Esophagus squamous epithelium (tissue), 4 donors: ENCODE measurements around the gene RPS15.

Experiments used
- POLR2A ChIP-seq, 4 donors: fragments of 450-650 bp; IDR thresholded peaks; one replicate each; pipeline ENCODE4 v1.6.1; 2017; ENCODE audit warnings: antibody characterized with exemption in 4 of 4, mild to moderate bottlenecking in 4 of 4, moderate library complexity in 3 of 4
- TF ChIP-seq, protein P1 (sequence below), 6 experiments: fragments of 450-650 bp in 4 of 6; fragments of 200-600 bp in 2 of 6; sonication (generic) in 2 of 6; IDR thresholded peaks; one replicate each; pipeline ENCODE4 v1.5.1; 2016 to 2019; ENCODE audit warnings: antibody characterized with exemption in 6 of 6, mild to moderate bottlenecking in 4 of 6, moderate library complexity in 4 of 6

DNA sequence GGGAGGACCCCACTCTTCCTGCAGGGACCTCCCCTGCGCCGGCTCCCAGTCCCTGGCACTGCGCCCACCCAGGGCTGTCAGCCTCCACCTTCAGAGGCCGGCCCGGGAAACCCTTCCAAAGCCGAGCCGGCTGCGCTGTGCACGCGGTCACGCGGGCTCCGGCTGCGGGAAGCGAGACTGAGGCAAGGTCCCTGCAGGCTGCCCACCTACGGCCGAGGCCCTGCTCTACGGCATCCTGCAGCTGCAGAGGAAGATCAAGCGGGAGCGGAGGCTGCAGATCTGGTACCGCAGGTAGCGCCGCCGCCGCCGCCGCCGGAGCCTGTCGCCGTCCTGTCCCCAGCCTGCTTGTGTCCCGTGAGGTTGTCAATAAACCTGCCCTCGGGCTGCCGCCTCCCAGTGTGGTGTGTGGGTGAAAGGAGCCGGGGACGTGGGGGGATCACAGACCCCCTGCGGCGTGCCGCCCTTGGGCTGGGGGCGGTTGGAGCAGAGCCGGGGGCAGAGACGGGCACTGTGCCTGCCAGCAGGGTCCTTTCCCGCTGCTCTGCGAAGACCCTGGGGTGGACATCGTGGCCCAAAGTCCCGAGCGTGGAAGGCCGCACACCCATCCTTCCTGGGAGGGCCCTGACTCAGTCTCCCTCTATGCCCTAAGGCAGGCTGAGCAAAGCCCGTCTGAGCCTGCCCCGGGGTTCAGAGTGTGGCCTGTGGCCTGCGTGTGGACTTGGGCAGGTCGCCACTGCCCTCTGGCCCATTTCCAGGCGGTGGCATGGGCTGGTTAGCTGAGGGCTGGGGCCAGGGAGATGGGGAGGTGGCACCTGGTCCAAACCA lies 42.8 kb upstream of the RPS15 start:
- TF ChIP-seq, protein P1, sequence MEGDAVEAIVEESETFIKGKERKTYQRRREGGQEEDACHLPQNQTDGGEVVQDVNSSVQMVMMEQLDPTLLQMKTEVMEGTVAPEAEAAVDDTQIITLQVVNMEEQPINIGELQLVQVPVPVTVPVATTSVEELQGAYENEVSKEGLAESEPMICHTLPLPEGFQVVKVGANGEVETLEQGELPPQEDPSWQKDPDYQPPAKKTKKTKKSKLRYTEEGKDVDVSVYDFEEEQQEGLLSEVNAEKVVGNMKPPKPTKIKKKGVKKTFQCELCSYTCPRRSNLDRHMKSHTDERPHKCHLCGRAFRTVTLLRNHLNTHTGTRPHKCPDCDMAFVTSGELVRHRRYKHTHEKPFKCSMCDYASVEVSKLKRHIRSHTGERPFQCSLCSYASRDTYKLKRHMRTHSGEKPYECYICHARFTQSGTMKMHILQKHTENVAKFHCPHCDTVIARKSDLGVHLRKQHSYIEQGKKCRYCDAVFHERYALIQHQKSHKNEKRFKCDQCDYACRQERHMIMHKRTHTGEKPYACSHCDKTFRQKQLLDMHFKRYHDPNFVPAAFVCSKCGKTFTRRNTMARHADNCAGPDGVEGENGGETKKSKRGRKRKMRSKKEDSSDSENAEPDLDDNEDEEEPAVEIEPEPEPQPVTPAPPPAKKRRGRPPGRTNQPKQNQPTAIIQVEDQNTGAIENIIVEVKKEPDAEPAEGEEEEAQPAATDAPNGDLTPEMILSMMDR (IDR thresholded peaks at IDR 0.05), result no peak
- no peak for TF ChIP-seq POLR2A (IDR thresholded peaks at IDR 0.05)
